ENCODE data around the gene PDZRN4.

PDZRN4 gene

GRCh38 chr12:41459111-41459905 is 271.2 kb downstream of the PDZRN4 start:
- no peak for DNase-seq (ENCODE audit: low spot score)

GRCh38 chr12:41459906-41460214 is 271.7 kb downstream of the PDZRN4 start:
- no peak for DNase-seq (ENCODE audit: low spot score)

GRCh38 chr12:41460906-41461305 is 272.8 kb downstream of the PDZRN4 start:
- no peak for DNase-seq (ENCODE audit: low spot score)

- no peak for DNase-seq (ENCODE audit: low spot score)
Measured at GRCh38 chr12:41462312-41462711, 274.2 kb downstream of the PDZRN4 start.

GRCh38 chr12:41465526-41465925 is 277.4 kb downstream of the PDZRN4 start:
- DNase-seq (ENCODE audit: low spot score) = no peak

GRCh38 chr12:41466300-41466699 is 278.2 kb downstream of the PDZRN4 start:
- no peak for DNase-seq (ENCODE audit: low spot score)

GRCh38 chr12:41466802-41467201 is 278.7 kb downstream of the PDZRN4 start:
- no peak for DNase-seq (ENCODE audit: low spot score)

- DNase-seq (ENCODE audit: low spot score) = no peak
Measured at GRCh38 chr12:41467591-41468325, 279.6 kb downstream of the PDZRN4 start.

- DNase-seq (ENCODE audit: low spot score) = no peak
Measured at GRCh38 chr12:41468341-41468740, 280.2 kb downstream of the PDZRN4 start.

- no peak for DNase-seq (ENCODE audit: low spot score)
Measured at GRCh38 chr12:41468756-41469155, 280.6 kb downstream of the PDZRN4 start.

- no peak for DNase-seq (ENCODE audit: low spot score)
Measured at GRCh38 chr12:41473441-41473840, 285.3 kb downstream of the PDZRN4 start.

GRCh38 chr12:41474001-41474400 is 285.9 kb downstream of the PDZRN4 start:
- DNase-seq (ENCODE audit: low spot score) = no peak

GRCh38 chr12:41476499-41477439 is 288.6 kb downstream of the PDZRN4 start:
- DNase-seq (ENCODE audit: low spot score) = no peak

GRCh38 chr12:41479426-41479825 is 291.3 kb downstream of the PDZRN4 start:
- DNase-seq (ENCODE audit: low spot score) = no peak

- no peak for DNase-seq (ENCODE audit: low spot score)
Measured at GRCh38 chr12:41485203-41485602, 297.1 kb downstream of the PDZRN4 start.

- DNase-seq (ENCODE audit: low spot score) = no peak
Measured at GRCh38 chr12:41486718-41487117, 298.6 kb downstream of the PDZRN4 start.

GRCh38 chr12:41496009-41496408 is 307.9 kb downstream of the PDZRN4 start:
- no peak for DNase-seq (ENCODE audit: low spot score)

GRCh38 chr12:41497409-41497808 is 309.3 kb downstream of the PDZRN4 start:
- DNase-seq (ENCODE audit: low spot score) = no peak

- DNase-seq (ENCODE audit: low spot score) = no peak
Measured at GRCh38 chr12:41504976-41505375, 316.9 kb downstream of the PDZRN4 start.

GRCh38 chr12:41507286-41507685 is 319.2 kb downstream of the PDZRN4 start:
- DNase-seq (ENCODE audit: low spot score) = no peak

- DNase-seq (ENCODE audit: low spot score) = no peak
Measured at GRCh38 chr12:41509271-41510055, 321.3 kb downstream of the PDZRN4 start.

- DNase-seq (ENCODE audit: low spot score) = no peak
Measured at GRCh38 chr12:41510470-41510869, 322.4 kb downstream of the PDZRN4 start.

All from activated CD4-positive, alpha-beta T cell treated with anti-CD3 and anti-CD28 coated beads, Interleukin-2, Interleukin-4, amounts not matched to agents 100 ng/mL and 50 ng/mL, durations not matched to agents 16 hours and 8 hours (primary cell).